HTERT RPE-1 (cell line): ENCODE data around the gene AP4M1.
"Not testable (repeated sequence)": the region's sequence is repeated elsewhere in the genome, so short reads cannot be mapped to it uniquely, and the experiment has no call there.

ENCODE experiments used
- in situ Hi-C: fragments of 300-500 bp; cut with MboI; formaldehyde crosslinking; loops from 4 replicates; pipeline ENCODE4 v1.14.3; 2020; ENCODE audit warnings: low sequenced_read_pairs

AP4M1 gene

GRCh38 chr7:100107890-100108289 lies 6.4 kb downstream of the AP4M1 start:
- in situ Hi-C loops = no loop called here

DNA sequence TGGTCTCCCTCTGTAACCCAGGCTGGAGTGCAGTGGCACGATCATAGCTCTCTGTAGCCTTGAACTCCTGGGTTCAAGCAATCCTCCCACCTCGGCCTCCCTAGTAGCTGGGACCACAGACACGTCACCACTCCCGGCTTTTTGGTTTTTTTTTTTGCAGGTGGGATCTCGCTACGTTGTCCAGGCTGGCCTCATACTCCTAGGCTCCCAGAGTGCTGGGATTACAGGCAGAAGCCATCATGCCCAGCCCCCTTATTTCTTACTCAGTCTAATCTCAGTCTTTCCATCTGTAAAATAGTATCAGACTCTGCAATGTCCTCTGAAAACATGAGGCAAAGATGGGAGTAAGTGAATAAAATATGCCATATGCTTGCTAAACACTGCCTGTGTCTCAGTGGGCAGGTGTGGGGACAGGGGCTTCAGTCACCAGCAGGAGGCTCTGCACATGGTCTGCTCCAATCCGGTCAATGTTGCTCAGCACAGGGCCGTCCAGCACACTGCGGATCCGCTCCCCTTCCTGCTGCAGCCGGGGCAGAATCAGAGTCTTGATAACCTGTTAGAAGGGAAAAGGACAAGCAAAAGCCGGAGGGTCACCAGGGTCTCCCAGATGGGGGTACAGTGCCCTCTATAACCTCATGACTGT lies 8.2 kb downstream of the AP4M1 start:
- in situ Hi-C loops = no loop called here

GRCh38 chr7:100111156-100111555 lies 9.7 kb downstream of the AP4M1 start:
- in situ Hi-C loops = no loop called here

DNA sequence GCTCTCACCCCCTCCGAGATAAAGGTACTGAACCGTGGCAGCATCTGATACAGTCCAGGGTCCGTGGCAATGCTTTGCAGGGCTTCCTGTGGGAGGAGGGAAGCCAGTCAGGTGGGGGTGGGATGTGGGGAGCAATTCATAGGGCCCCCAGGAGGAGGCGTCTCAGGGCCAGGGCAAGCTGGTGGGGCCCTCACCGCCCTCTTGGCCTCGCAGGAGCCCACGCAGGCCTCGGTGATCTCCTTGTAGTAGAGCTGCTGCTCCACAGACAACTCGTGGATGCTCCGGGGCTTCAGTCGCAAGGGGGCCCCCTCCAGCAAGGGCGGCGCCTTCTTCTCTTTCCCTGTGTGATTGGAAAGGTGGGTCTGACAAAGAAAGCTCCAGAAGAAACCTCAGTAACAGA lies 10.5 kb downstream of the AP4M1 start:
- in situ Hi-C loops = no loop called here

DNA sequence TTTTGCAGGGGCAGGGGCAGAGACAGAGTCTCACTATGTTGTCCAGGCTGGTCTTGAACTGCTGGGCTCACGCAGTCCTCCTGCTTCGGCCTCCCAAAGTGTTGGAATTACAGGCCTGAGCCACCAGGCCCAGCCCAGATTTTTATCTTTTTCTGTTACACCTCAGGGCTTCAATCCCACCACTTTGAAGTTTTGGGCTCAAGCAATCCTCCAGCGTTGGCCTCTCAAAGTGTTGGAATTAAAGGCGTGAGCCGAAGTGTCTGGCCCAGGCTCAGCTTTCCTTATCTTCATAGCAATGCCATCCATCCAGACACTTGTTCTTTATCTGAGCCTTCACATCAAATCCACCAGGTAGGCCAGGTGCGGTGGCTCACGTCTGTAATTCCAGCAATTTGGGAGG lies 13.6 kb downstream of the AP4M1 start:
- in situ Hi-C loops = no loop called here

- in situ Hi-C loops = no loop called here
These were observed 17.1 kb downstream of the AP4M1 start for GRCh38 chr7:100118388-100119071.

- in situ Hi-C loops = no loop called here
These were observed 17.9 kb downstream of the AP4M1 start, which contains the start of the genes CNPY4 and TAF6 for GRCh38 chr7:100119072-100119969. Gene CNPY4 (plus strand): TSS chr7:100119634. CDS start chr7:100119745, 111 bp downstream. Gene TAF6 (minus strand): TSS chr7:100119358. CDS start chr7:100114209, 5,149 bp downstream.

- in situ Hi-C loops = no loop called here
These were observed 18.7 kb downstream of the AP4M1 start for GRCh38 chr7:100119970-100120732.

GRCh38 chr7:100120733-100121036 lies 19.2 kb downstream of the AP4M1 start:
- in situ Hi-C loops = no loop called here

- in situ Hi-C loops = no loop called here
These were observed 20.6 kb downstream of the AP4M1 start for GRCh38 chr7:100122067-100122466.

GRCh38 chr7:100122568-100122967 lies 21.1 kb downstream of the AP4M1 start:
- in situ Hi-C loops = no loop called here

DNA sequence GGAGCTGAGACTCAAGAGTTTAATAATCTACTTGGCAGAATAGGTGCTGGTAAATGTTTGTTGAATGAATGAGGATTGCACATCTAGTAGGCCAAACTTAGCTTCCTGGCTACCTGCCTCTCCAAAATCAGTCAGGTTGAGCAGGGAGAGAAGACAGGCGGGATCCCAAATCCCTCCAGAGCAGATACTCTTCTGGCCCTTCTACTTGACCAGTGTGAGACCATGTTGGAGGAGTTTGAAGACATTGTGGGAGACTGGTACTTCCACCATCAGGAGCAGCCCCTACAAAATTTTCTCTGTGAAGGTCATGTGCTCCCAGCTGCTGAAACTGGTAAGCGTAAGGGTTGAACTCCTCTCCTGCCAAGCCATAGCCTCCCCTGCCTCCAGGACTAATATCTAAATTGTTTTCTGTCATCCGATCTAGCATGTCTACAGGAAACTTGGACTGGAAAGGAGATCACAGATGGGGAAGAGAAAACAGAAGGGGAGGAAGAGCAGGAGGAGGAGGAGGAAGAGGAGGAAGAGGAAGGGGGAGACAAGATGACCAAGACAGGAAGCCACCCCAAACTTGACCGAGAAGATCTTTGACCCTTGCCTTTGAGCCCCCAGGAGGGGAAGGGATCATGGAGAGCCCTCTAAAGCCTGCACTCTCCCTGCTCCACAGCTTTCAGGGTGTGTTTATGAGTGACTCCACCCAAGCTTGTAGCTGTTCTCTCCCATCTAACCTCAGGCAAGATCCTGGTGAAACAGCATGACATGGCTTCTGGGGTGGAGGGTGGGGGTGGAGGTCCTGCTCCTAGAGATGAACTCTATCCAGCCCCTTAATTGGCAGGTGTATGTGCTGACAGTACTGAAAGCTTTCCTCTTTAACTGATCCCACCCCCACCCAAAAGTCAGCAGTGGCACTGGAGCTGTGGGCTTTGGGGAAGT lies 23.1 kb downstream of the AP4M1 start:
- in situ Hi-C loops = no loop called here

DNA sequence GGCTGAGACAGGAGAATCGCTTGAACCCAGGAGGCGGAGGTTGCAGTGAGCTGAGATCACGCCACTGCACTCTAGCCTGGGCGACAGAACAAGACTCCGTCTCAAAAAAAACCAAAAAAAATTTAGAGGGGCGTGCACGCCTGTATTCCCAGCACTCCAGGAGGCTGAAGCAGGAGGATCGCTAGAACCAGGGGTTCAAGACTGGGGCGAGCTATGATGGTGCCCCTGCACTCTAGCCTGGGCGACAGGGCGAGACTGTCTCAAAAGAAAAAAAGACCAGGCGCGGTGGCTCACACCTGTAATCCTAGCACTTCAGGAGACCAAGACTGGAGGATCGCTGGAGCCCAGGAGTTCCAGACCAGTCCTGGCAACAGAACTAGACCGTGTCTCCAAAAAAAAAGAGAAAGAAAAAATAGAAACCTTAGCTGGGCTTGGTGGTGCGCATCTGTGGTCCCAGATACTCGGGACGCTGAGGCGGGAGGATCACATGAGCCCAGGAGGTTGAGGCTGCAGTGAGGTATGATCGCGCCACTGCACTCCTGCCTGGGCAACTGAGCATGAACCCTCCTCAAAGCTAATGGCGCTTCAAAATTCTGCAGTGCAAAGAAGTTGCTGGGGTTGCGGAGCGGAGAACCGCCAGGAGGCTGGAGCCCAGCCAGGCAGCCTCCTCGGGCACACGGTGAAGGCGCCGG lies 24.9 kb downstream of the AP4M1 start:
- in situ Hi-C loops = no loop called here

- in situ Hi-C loops = no loop called here
These were observed 25.8 kb downstream of the AP4M1 start, which contains the start of gene MBLAC1 for GRCh38 chr7:100126931-100127865. Gene MBLAC1 (plus strand): TSS chr7:100126967. CDS start chr7:100127396, 429 bp downstream.

DNA sequence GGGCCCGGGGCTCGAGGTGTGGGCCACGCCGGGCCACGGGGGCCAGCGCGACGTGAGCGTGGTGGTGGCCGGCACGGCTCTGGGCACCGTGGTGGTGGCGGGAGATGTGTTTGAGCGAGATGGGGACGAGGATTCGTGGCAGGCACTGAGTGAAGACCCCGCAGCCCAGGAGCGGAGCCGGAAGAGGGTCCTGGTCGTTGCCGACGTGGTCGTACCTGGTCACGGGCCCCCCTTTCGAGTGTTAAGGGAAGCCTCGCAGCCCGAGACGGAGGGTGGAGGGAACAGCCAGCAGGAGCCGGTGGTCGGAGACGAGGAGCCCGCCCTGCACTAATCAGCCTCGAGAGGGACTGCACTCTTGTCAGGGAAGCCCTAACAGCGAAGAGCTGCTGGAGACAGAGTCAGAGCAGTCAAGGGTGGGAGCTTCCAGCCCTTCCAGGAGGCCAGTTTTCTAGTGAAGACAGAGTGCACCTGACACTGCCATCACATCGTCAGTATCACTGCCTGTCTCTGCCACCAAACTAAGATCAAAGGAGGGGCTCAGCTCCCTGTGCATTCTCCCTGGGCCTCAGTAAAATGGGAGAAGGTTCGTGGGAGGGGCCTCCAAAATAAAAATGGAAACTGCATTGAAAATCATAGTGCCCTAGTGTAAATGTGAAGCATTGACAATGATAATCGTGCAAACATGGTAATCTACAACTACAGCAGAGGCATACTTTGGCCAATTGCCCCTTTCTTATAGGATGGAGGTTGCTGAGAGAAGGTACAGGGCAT lies 26.6 kb downstream of the AP4M1 start:
- in situ Hi-C loops = no loop called here

- in situ Hi-C loops = no loop called here
These were observed 27.2 kb downstream of the AP4M1 start for GRCh38 chr7:100128637-100128963.

DNA sequence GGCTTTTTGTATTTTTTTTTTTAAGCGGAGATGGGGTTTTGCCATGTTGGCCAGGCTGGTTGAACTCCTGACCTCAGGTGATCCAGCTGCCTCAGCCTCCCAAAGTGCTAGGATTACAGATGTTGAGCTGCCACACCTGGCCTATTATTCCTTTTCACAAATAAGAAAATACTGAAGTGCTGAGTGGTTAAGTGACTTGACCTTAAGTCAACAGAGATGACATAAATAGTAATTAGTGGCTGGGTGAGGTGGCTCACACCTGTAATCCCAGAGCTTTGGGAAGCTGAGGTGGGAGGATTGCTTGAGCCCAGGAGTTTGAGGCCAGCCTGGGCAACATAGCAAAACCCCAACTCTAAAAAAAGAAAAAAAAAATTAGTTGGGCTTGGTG lies 28.8 kb downstream of the AP4M1 start:
- in situ Hi-C loops = not testable (repeated sequence)
